ENCODE measurements around the gene CGNL1. TPM values are rescaled to one million over a fixed set of nuclear protein-coding genes. Genes with fewer than 3 reads are reported as not detected.

Gene CGNL1
- total and polyA plus RNA-seq, 2 experiments from 2014 or later = 11.4 to 13.1 TPM

- TF ChIP-seq CTCF (IDR thresholded peaks at IDR 0.05; ENCODE audit: poor library complexity) (no peak), EZH2 (IDR thresholded peaks at IDR 0.05; ENCODE audit: borderline replicate concordance) (no peak), EZH2phosphoT487 (IDR thresholded peaks at IDR 0.05; ENCODE audit: low read depth, severe bottlenecking, unreplicated experiment) (no peak)
- DNase-seq (ENCODE audit: low spot score) = no peak
- H3K79me2 ChIP-seq = no peaks in the 10 kb centered on the region
- H4K20me1 ChIP-seq (ENCODE audit: insufficient read depth, poor library complexity, severe bottlenecking) = no peaks in the 10 kb centered on the region
- H3K9me3 ChIP-seq (ENCODE audit: low read depth) = no peaks in the 10 kb centered on the region
- no peak overlapping the region for H3K4me2 ChIP-seq
- no peak overlapping the region for H2AFZ ChIP-seq
- no peaks in the 10 kb centered on the region for H3K9me2 ChIP-seq (replicated peaks; ENCODE audit: insufficient read depth)
- peak overlapping the region; percentile 8 for H3K27ac ChIP-seq
- peaks cover 12% of the 10 kb centered on the region for H3K4me1 ChIP-seq (ENCODE audit: insufficient read depth)
- H3K36me3 ChIP-seq (replicated peaks; ENCODE audit: insufficient read depth, low read depth) = no peaks in the 10 kb centered on the region
- WGBS (ENCODE audit: low lambda C conversion rate, missing lambda C conversion rate) = 77% methylated on average over 2 of the region's 2 CpGs
- H3K27me3 ChIP-seq = no peaks in the 10 kb centered on the region
- no peak overlapping the region for H3K4me3 ChIP-seq
Measured at GRCh38 chr15:57570340-57570739, 194.0 kb downstream of the CGNL1 start.

- H3K27ac ChIP-seq = peak overlapping the region; percentile 39
- no peaks in the 10 kb centered on the region for H3K27me3 ChIP-seq
- no peak overlapping the region for H3K4me3 ChIP-seq
- no peaks in the 10 kb centered on the region for H3K79me2 ChIP-seq
- no peak overlapping the region for H2AFZ ChIP-seq
- no peaks in the 10 kb centered on the region for H4K20me1 ChIP-seq (ENCODE audit: insufficient read depth, poor library complexity, severe bottlenecking)
- DNase-seq (ENCODE audit: low spot score) = no peak
- 64% methylated on average over 3 of the region's 3 CpGs for WGBS (ENCODE audit: low lambda C conversion rate, missing lambda C conversion rate)
- H3K9me2 ChIP-seq (replicated peaks; ENCODE audit: insufficient read depth) = no peaks in the 10 kb centered on the region
- no peak overlapping the region for H3K4me2 ChIP-seq
- H3K36me3 ChIP-seq (replicated peaks; ENCODE audit: insufficient read depth, low read depth) = no peaks in the 10 kb centered on the region
- TF ChIP-seq EZH2 (IDR thresholded peaks at IDR 0.05; ENCODE audit: borderline replicate concordance) (no peak), CTCF (IDR thresholded peaks at IDR 0.05; ENCODE audit: poor library complexity) (no peak), EZH2phosphoT487 (IDR thresholded peaks at IDR 0.05; ENCODE audit: low read depth, severe bottlenecking, unreplicated experiment) (no peak)
- no peaks in the 10 kb centered on the region for H3K9me3 ChIP-seq (ENCODE audit: low read depth)
- H3K4me1 ChIP-seq (ENCODE audit: insufficient read depth) = peaks cover 12% of the 10 kb centered on the region
Measured at GRCh38 chr15:57570994-57571393, 194.7 kb downstream of the CGNL1 start.

- 92% methylated on average over 7 of the region's 7 CpGs for WGBS (ENCODE audit: low lambda C conversion rate, missing lambda C conversion rate)
- TF ChIP-seq CTCF (IDR thresholded peaks at IDR 0.05; ENCODE audit: poor library complexity) (no peak), EZH2phosphoT487 (IDR thresholded peaks at IDR 0.05; ENCODE audit: low read depth, severe bottlenecking, unreplicated experiment) (no peak), EZH2 (IDR thresholded peaks at IDR 0.05; ENCODE audit: borderline replicate concordance) (no peak)
Measured at GRCh38 chr15:57571725-57572124, 195.4 kb downstream of the CGNL1 start.

GRCh38 chr15:57572468-57572867, 196.2 kb downstream of the CGNL1 start:
- Histone ChIP-seq H2AFZ (no peak overlapping the region), H3K9me2 (replicated peaks; ENCODE audit: insufficient read depth) (no peaks in the 10 kb centered on the region), H3K79me2 (no peaks in the 10 kb centered on the region), H3K4me1 (ENCODE audit: insufficient read depth) (peaks cover 12% of the 10 kb centered on the region), H3K27ac (no peak overlapping the region), H3K27me3 (no peaks in the 10 kb centered on the region), H3K4me2 (no peak overlapping the region), H3K4me3 (no peak overlapping the region), H4K20me1 (ENCODE audit: insufficient read depth, poor library complexity, severe bottlenecking) (no peaks in the 10 kb centered on the region), H3K36me3 (replicated peaks; ENCODE audit: insufficient read depth, low read depth) (no peaks in the 10 kb centered on the region), H3K9me3 (ENCODE audit: low read depth) (no peaks in the 10 kb centered on the region)
- WGBS (ENCODE audit: low lambda C conversion rate, missing lambda C conversion rate) = 95% methylated on average over 3 of the region's 3 CpGs
- TF ChIP-seq EZH2 (IDR thresholded peaks at IDR 0.05; ENCODE audit: borderline replicate concordance) (no peak), EZH2phosphoT487 (IDR thresholded peaks at IDR 0.05; ENCODE audit: low read depth, severe bottlenecking, unreplicated experiment) (no peak), CTCF (IDR thresholded peaks at IDR 0.05; ENCODE audit: poor library complexity) (no peak)
- DNase-seq (ENCODE audit: low spot score) = no peak

More at GRCh38 chr15:57571725-57572124, 195.4 kb downstream of the CGNL1 start:
- peaks cover 12% of the 10 kb centered on the region for H3K4me1 ChIP-seq (ENCODE audit: insufficient read depth)
- H2AFZ ChIP-seq = no peak overlapping the region
- no peaks in the 10 kb centered on the region for H3K36me3 ChIP-seq (replicated peaks; ENCODE audit: insufficient read depth, low read depth)
- no peaks in the 10 kb centered on the region for H4K20me1 ChIP-seq (ENCODE audit: insufficient read depth, poor library complexity, severe bottlenecking)
- H3K79me2 ChIP-seq = no peaks in the 10 kb centered on the region
- H3K27me3 ChIP-seq = no peaks in the 10 kb centered on the region
- H3K4me3 ChIP-seq = no peak overlapping the region
- H3K9me3 ChIP-seq (ENCODE audit: low read depth) = no peaks in the 10 kb centered on the region
- no peak overlapping the region for H3K4me2 ChIP-seq
- no peak overlapping the region for H3K27ac ChIP-seq
- DNase-seq (ENCODE audit: low spot score) = no peak
- no peaks in the 10 kb centered on the region for H3K9me2 ChIP-seq (replicated peaks; ENCODE audit: insufficient read depth)

Data from hepatocyte (in vitro differentiated cells).